HTR-8/SVneo (cell line): ENCODE measurements around the gene RNF166.

Experiments
- DNase-seq: peaks from one replicate; pipeline ENCODE4 v3.0.0; 2011; ENCODE audit warnings: low spot score, mixed read lengths; ENCODE audit not compliant: insufficient read length
- FAIRE-seq: peaks from 2 replicates; lab custom pipeline; 2011; peaks lifted over from hg19 to GRCh38; lab: Jason Lieb, UNC

The RNF166 gene

DNA sequence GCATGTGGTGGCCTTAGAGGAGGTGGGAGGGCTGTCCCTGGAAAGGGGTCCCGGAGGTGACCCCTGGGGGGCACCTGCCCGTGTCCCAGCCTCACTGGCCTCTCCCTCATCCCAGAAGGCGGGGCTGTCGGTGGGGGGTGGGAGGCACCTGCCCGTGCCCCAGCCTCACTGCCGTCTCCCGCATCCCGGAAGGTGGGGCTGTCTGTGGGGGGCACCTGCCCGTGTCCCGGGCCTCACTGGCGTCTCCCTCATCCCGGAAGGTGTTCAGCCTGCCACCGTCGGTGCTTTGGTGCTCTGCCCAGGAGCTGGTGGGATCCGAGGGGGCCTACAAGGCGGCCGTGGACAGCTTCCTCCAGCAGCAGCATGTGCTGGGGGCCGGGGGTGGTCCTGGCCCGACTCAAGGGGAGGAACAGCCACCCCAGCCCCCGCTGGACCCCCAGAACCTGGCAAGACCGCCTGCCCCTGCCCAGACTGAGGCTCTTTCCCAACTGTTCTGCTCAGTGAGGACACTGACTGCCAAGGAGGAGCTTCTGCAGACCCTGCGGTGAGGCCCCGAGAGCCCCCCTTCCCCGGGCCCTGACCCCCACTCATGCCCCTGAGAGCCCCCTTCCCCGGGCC is 6.3 kb upstream of the RNF166 start:
- FAIRE-seq = no peak

DNA sequence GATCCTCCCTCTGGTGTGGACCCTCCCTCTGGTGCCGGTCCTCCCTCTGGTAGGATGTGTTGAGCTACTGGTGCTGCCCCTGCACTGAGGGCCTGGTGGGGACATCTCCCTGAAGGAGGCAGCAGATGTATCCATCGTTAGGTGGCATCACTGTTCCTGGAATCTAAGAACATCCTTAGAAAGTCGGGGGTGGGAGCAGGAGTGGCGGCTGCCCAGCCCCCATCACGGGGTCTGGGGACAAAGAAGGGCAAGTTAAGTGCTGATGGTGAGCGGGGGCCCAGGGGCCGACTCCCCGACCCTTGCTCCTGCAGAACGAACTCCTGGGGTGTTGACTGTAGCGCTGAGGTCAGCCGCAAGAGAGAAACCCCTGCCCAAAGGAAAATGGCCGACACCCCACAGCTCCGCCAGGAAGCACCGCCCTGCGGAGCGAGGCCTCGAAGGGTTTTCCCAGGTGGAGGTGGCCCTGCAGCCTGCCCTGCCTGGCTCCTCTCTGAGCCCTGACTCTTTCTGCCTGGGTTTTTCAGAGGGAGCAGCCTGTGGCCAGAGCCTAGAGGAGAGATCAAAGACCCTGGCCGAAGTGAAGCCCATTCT is 5.6 kb upstream of the RNF166 start:
- DNase-seq = no peak
- no peak for FAIRE-seq

More for the DNA sequence above, 6.3 kb upstream of the RNF166 start:
- DNase-seq = no peak

DNA sequence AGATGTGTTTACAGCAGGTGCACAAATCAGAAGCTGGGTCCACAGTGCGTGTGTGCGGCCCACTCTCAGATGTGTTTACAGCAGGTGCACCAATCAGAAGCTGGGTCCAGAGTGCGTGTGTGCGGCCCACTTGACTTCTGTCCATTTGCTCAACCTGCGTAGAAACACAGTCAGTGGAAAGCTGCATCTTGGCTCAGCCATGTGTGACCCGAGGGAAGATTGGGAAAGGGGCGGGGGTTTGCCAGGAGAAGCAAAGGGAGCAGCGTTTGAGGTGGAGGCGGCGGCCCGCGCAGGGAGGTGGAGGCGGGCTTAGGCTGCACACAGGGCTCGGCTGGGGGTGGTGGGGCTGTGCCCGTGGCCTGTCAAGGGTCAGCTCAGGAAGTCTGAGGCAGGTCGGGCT is 4.3 kb upstream of the RNF166 start:
- FAIRE-seq = no peak
- no peak for DNase-seq

DNA sequence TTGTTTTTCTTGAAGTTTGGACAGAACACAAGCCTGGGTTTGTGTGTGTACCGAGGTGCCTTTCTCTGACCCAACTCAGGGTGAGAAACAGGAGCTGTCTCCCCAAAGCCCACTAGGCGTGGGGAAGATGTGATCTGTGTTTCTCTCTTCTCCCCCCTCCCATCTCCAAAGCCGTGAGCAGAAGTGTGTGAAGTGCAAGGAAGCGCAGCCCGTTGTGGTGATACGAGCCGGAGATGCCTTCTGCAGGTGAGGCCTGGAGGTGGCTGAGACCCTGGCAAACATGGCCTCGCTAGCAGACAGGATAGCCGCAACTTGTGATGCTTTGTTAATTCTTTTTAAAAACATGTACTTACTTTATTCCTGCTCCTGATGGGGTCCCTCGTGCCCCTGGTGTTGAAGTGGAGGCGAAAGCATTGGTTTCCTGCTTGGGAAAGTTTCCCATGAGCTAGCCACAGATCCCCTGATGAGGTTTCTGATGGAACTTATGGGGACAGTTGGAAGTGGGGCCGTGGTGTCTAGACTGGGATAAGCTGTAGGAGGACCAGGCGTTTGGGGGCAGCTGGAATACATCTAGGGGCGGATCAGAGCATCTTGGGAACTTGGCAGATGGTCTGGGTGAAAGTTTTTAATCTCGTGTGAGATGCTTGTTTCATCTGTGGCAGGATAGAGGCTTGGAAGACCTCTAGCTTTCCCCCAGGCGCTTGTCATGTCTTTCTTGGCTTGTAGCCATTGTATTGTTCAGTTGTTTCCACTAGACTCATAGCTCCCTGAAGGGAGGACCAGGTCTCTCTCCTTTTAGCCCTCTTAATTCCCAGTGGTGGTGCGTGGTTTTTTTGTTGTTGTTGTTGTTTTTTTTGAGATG is 988 bp upstream of the RNF166 start:
- DNase-seq (no peak), FAIRE-seq (no peak)

DNA sequence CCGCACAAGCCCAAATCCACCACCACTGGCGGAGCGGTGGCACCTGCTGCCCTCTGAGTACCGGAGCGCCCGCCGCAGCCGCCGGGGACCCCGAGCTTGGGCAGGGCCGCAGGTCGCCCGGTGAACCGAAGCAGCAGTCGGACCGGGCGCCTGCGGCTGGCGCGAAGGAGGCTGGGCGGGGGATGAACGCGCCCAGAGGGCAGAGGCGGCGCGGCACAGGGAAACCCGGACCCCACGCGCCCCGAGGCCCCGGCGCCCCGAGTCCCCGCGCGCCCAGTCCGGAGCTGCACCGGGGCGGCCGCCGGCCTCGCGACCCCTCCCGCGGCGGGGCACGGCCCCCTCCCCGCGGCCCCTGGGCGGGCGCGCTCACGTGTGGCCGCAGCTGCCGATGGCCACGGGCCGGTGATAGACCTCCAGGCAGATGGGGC is 393 bp downstream of the RNF166 start:
- peak; percentile 57 for FAIRE-seq
- DNase-seq = peak; percentile 24

DNA sequence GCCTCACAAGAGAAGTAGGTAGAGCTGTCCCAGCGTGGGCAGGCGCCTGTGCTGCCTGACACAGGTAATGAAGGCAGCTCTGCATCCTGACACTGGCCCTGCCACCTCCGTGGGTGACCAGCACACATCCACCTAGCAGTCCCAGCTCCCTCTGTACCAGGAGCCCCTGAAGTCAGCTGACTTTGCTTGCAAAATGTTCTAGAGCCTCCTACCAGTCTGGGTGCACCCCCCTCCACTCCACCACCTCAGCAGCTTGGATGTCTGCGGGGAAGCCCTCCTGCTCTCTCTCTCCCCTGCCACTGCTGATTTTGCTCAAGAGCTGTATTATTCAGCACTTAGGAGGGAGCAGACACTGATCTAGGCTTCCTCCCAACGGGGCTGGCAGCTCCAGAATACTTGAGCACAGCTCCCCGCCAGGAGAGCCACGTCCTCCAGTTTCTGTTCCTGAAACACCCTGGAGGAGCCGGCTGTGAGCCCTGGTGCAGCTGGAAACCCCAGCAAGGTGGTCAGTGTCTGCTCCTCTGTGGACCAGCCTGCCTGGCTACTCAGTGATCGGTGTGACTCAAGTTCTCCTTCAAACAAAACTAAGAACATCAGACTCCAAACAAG is 1.0 kb downstream of the RNF166 start:
- FAIRE-seq (no peak), DNase-seq (no peak)

DNA sequence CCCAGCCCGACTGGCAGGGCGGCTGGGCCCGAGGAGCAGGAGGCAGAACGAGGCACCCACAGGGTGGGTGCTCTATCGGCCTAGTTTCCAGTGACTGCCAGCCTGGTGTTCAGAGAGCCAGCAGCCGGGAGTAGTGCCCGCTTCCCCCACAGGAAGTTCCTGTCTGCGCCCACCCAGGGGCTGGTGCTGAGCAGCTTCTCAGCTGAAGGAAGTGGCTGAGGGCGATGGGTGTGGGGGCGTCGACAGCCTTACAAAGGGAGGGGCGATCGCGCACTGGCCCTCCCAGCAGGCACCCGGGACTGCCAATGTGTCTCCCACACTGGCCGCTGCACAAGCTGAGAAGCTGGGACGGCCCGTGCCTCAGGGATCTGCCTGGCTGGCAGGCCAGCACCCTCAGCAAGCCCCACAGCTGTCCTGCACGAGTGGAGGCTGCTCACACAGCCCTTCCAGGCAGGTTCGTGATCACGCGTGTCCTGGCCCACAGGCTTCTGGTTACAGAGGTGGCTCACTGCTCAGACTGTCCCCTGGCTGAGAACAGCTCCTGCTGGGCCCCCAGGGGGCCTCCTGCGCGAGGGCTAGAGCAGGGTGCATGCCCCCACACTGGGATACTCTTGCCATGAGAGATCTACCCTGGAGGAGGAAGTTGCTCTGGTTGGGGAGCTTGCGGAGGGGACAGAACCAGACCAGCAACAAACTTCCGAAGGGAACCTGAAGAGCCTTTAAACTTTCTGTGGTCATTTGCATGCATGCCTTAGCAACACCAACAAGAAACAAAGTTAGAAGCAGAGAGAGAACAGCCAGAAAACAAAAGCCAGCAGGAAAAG is 2.5 kb downstream of the RNF166 start:
- FAIRE-seq = no peak
- no peak for DNase-seq

DNA sequence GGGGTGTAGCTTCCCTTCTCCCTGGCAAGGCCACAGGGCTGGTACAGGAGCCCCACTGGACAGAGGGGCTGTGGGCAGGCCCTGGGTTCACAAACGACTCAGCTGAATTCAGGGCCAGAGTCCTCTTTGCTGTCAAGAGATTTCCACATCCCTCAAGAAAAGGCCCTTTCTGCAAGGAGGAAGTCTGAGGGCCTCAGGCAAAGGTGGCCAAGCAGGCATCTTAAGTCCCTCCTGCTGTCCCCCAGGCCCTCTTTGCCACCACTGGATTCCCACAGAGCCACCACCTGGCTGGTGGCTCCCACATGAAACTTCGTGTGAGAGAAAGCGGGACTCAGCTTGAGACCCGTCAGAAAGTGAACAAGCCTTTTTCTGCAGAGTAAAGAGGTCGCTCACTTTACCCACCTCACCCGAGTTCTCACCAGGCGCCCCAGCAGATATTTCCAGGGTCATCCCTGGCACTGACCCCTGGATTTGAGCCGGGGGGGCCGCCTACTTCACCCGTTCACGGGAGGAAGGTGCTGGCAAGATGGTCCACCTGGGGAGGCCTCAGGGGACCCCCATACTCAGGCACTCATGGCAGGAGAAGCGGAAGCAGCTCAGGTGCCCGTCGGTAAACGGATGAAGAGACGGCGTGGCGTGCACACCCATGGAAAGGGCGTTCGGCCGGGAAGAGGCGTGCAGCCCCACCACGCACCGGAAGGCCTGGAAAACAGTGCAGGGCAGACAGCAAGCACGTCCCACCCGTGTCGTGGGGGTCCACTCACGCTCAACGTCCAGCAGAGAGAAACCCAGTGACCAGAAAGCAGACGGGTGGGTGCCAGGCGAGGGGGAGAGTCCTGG is 3.6 kb downstream of the RNF166 start:
- DNase-seq (no peak), FAIRE-seq (no peak)

DNA sequence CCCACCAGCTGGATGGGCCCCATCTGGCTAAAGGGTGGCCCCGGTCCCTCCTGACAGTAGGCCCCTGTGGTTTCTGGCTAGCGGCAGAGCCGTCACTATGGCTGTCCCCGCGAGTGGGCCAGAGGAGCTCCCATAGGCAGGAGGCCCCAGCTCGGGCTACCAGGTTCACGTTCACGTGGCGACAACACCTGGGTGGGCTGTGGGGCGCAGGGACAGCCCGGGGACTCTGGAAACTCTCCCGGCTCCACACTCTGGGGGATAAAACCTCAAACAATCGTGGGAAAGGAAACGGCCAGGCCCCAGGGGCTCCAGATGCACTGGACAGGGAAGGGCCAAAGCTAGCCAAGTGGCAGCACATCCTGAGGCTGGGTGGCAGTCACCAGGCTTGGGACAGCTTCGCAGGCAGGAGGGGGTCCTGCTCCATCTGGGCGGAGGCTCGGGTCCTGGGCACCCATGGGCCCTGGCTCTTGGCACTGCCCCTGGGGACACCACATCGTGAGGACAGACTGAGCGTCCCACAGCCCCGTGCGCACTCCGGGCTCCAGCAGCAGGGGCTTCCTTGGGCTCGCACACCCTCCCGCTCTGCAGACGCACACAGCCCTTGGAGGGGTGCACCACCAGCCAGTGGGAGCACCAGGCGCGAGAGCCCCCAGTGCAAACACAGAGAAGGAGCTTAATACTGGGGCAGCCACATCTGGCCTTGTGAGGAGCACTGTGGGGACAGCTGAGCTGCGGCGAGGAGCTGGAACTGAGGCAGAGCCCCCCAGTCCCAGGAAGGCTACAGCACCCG is 4.4 kb downstream of the RNF166 start:
- no peak for FAIRE-seq
- DNase-seq = no peak

DNA sequence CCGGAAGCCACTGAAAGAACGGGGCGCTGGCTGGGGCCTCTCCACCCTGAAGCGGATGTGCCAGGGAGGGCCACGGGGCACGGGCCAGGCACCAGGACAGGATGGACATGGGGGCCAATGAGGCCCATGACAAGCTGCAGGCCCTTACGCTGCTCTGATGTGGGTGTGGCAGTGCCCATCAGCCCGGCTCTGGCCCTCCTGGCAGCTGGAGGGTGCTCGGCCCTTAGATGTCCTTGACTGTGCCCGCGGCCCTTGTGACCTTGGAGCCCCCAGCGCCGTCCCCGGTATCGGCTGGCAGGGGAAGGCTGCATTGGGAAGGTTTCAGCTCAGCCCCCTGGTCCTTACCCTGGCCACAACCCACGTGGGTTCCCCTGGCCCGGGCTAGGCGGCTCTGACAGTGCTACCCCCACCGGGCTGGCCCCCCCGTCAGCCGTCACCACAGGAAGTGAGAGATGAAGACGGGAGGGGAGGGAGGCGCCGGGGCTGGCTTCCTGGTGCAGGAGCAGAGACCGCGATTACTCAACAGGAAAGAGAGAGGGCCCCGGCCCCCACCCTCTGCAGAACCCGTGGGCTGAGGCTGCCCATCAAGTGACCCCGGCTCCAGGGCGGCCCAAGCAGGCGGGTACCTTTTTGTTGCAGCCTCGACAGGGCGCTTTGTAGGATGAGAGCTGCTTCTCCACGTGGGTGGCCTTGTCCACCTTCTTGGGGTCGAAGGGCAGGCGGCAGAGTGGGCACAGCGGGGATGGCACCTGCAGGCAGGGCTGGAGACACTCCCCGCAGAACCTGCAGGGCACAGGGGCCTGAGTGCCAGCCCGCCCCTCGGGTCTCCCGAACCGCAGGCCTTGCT is 5.3 kb downstream of the RNF166 start:
- DNase-seq = peak; percentile 93
- peak; percentile 94 for FAIRE-seq

DNA sequence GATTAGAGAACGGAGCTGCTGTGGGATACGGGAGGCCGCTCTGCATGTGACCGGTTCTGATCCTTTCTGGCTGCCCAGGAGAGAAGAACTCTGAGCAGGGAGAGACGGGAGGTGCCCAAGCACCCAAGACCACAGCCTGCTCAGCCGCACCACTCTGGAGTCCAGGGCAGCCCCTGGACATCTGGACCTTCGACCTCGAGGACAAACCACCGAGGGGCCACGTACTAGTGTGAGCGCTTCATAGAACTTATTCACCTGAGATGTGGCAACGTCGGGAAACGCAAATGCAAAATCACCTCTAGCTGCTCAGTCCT is 5.9 kb downstream of the RNF166 start:
- FAIRE-seq = no peak
- DNase-seq = no peak

DNA sequence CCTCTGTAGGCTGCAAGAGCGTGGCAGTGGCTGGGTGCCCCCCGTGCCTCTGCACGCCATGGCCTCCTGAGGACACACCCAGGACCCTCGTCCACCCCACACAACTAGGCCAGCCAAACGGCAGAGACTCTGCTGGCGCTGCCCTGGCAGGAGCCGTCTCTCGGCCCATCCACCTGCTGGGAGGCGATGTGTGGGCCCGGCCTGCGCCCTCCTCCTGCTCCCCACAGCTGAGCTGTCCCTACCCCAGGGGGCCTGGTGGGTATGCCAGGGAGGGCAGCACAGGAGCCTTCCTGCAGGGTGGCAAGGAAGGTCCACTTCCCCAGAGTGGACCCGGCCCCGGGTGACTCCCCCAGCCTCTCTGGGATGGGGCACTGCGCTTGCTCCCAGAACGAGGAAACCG is 7.0 kb downstream of the RNF166 start:
- DNase-seq = no peak
- FAIRE-seq = no peak

DNA sequence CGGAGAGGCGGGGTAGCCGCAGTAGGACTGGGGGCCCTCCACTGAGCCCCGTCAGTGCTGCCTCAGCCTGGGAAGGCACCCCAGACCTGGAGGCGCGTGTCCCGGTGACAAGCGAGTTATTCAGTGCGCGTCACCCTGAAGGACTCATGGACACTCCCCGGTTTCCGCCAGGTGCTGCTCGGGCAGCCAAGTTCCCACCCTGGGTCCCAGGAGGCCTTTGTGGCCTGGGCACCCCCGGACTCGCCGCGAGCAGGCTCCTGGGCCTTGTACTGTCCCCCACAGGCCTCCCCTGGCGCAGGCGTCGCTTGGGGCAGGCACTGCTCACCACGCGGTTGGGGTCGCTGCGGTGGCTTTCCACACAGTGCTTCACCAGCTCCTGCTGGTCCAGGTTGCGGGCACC is 7.6 kb downstream of the RNF166 start:
- no peak for FAIRE-seq
- DNase-seq = no peak

DNA sequence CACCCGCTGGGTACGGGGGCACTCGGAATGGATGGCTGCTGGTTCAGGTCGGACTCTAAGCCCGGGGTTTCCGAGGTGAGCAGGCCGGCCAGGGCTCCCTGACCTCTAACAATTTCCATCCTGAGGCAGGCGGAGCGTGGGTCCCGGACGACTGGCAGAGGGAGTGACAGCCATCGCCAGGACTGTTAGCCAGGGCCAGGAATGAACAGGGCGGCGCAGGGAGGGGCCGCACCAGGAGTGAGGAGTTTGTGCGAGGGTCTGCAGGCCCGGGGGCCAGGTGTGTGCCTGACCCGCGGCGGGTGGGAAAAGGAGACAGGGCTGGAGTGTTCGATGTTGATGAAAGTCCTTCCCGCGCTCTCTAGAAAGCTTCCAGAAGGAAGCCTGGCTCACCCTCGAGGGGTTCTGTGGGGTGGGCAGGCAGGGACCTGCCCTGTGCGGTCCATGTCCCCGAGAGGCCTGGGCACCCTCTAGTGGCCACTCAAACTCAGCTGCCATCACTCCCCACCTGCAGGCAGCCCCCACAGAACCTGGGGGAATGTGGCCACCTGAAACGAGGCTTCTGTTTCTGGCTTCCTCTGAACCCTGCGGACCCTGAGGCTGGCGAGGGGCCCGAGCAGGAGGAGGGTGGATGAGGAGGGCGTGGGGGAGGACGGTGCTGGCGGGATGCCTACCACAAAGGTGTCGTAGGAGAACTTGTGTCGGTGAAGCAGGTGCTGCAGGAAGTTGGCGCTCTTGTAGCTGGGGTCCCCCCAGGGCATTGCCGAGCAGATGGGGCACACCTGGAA is 8.2 kb downstream of the RNF166 start:
- no peak for DNase-seq
- peak; percentile 26 for FAIRE-seq

DNA sequence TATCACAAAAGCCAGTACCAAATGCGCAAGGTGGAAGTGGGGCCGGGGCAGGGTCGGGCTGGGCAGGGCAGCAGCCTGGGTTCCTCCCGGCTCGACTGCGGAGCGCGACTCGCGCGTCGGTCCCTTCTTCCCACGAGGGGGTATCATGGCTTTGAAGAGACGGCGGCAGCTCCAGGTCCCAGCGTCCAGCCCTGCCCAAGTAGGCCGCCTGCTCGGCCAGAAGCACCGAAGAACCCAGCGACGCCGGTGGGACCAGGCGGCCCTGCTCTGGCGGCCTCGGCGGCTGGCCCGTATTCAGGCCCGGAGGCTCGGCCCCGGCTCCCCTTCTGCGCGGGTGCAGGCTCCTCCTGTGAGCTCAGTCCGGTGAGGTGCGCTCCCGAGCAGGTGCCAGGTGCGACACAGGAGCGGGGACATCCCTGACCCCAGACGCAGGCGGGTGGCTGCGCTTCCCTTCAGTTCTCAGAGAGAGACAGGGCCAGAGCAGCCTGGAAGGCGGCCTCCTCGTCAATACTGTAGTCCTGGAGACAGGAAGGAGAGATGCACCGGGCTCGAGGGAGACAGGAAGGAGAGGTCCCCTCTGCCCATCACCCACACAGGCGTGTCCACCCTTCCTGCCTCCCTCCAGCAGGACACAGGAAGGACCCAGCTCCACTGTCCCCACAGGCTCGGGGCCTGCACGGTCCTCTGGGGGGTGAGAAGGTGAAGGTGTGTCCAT is 8.9 kb downstream of the RNF166 start:
- peak; percentile 51 for FAIRE-seq

DNA sequence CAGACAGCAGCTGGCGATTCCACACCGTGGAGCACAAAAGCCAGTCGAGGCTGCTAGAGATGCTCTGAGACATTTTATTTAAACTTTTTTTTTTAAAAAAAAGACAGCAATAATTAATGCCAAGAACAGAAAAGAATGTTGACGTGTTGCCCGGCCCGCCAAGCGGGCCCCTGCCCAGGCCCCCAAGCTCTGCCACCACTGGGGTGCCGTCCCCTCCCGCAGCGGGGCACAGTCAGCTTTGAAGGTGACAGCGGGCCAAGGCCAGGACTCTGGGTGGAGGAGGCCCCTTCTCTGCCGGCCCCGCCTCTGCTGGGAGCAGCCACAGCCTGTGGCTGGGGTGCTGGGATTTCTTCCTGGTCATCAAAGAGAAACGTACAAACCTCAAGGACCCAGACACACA is 9.8 kb downstream of the RNF166 start:
- FAIRE-seq (no peak), DNase-seq (no peak)

More for the DNA sequence above, 8.9 kb downstream of the RNF166 start:
- no peak for DNase-seq
